Glutamatergic neuron (in vitro differentiated cells): ENCODE measurements around the gene RAD1. TPM values are rescaled to one million over a fixed set of nuclear protein-coding genes. Genes with fewer than 3 reads are reported as not detected.

Source experiments
- DNase-seq: peaks from one replicate; pipeline ENCODE4 v3.0.0; 2022
- H3K27ac Mint-ChIP-seq: one replicate; pipeline ENCODE4 v1.8.0; 2020; ENCODE audit warnings: mild to moderate bottlenecking, mixed read lengths, inconsistent platforms; ENCODE audit not compliant: unreplicated experiment
- H3K27me3 Mint-ChIP-seq: one replicate; pipeline ENCODE4 v1.8.0; 2020; ENCODE audit warnings: mild to moderate bottlenecking, moderate library complexity, mixed read lengths, inconsistent platforms; ENCODE audit not compliant: unreplicated experiment
- H3K36me3 Mint-ChIP-seq: one replicate; pipeline ENCODE4 v1.8.0; 2020; ENCODE audit warnings: mild to moderate bottlenecking, mixed read lengths, inconsistent platforms; ENCODE audit not compliant: unreplicated experiment
- H3K4me1 Mint-ChIP-seq: one replicate; pipeline ENCODE4 v1.8.0; 2020; ENCODE audit warnings: mild to moderate bottlenecking, low read depth, mixed read lengths, inconsistent platforms; ENCODE audit not compliant: unreplicated experiment
- H3K4me3 Mint-ChIP-seq: one replicate; pipeline ENCODE4 v1.8.0; 2020; ENCODE audit warnings: mild to moderate bottlenecking, mixed read lengths, inconsistent platforms; ENCODE audit not compliant: unreplicated experiment
- H3K9me3 Mint-ChIP-seq: one replicate; pipeline ENCODE4 v1.8.0; 2020; ENCODE audit warnings: mild to moderate bottlenecking, moderate library complexity, mixed read lengths, inconsistent platforms; ENCODE audit not compliant: unreplicated experiment
- CTCF ChIP-seq: fragments of 200-600 bp; sonication (generic); IDR thresholded peaks from one replicate; pipeline ENCODE4 v1.5.0; 2021; ENCODE audit not compliant: partially characterized antibody, unreplicated experiment
- total RNA-seq: library from RNA; stranded (reverse); fragmentation: NEBNext Ultra II Directional; extraction: Animal tissue kit (Norgen Biotek cat#: 25700); gene quantifications from one replicate; pipeline ENCODE4 v1.2.1, GENCODE V29; 2021; ENCODE audit not compliant: unreplicated experiment

Gene RAD1
- total RNA-seq, 1 donor from 2014 or later = 21.9 TPM

GRCh38 chr5:34870382-34870781 lies 44.9 kb downstream of the RAD1 start:
- H3K4me1 Mint-ChIP-seq = no peaks in the 10 kb centered on the region
- no peak for TF ChIP-seq CTCF
- H3K9me3 Mint-ChIP-seq = no peaks in the 10 kb centered on the region
- H3K27ac Mint-ChIP-seq = no peak overlapping the region
- H3K4me3 Mint-ChIP-seq = no peak overlapping the region
- no peaks in the 10 kb centered on the region for H3K36me3 Mint-ChIP-seq
- no peak for DNase-seq
- no peaks in the 10 kb centered on the region for H3K27me3 Mint-ChIP-seq

GRCh38 chr5:34869256-34869655 lies 46.0 kb downstream of the RAD1 start:
- TF ChIP-seq CTCF = no peak
- peaks cover under 1% of the 10 kb centered on the region for H3K4me1 Mint-ChIP-seq
- H3K9me3 Mint-ChIP-seq = no peaks in the 10 kb centered on the region
- H3K4me3 Mint-ChIP-seq = no peak overlapping the region
- H3K27me3 Mint-ChIP-seq = no peaks in the 10 kb centered on the region
- H3K27ac Mint-ChIP-seq = no peak overlapping the region
- H3K36me3 Mint-ChIP-seq = no peaks in the 10 kb centered on the region
- no peak for DNase-seq

GRCh38 chr5:34868791-34869190 lies 46.5 kb downstream of the RAD1 start:
- no peak for DNase-seq
- H3K27me3 Mint-ChIP-seq = no peaks in the 10 kb centered on the region
- H3K36me3 Mint-ChIP-seq = no peaks in the 10 kb centered on the region
- H3K4me1 Mint-ChIP-seq = peaks cover 5% of the 10 kb centered on the region
- no peak overlapping the region for H3K4me3 Mint-ChIP-seq
- no peak for TF ChIP-seq CTCF
- no peak overlapping the region for H3K27ac Mint-ChIP-seq
- H3K9me3 Mint-ChIP-seq = no peaks in the 10 kb centered on the region

- Mint-ChIP-seq H3K36me3 (no peaks in the 10 kb centered on the region), H3K9me3 (no peaks in the 10 kb centered on the region), H3K27me3 (peaks cover 2% of the 10 kb centered on the region), H3K4me1 (peaks cover 14% of the 10 kb centered on the region), H3K27ac (no peak overlapping the region), H3K4me3 (no peak overlapping the region)
- no peak for DNase-seq
- no peak for TF ChIP-seq CTCF
These were observed 47.6 kb downstream of the RAD1 start for GRCh38 chr5:34867660-34868059.

GRCh38 chr5:34866989-34867471 lies 48.3 kb downstream of the RAD1 start:
- TF ChIP-seq CTCF = no peak
- H3K4me1 Mint-ChIP-seq = peaks cover 14% of the 10 kb centered on the region
- H3K4me3 Mint-ChIP-seq = no peak overlapping the region
- H3K27ac Mint-ChIP-seq = no peak overlapping the region
- H3K27me3 Mint-ChIP-seq = peaks cover 2% of the 10 kb centered on the region
- DNase-seq = no peak
- H3K9me3 Mint-ChIP-seq = no peaks in the 10 kb centered on the region
- no peaks in the 10 kb centered on the region for H3K36me3 Mint-ChIP-seq
